Fibroblast of mammary gland (primary cell): ENCODE measurements around the gene RASGRF2.

Experiments
- DNase-seq: peaks from one replicate; pipeline ENCODE4 v3.0.0-alpha.2; 2010; ENCODE audit warnings: low read depth
- H3K4me3 ChIP-seq: 2 replicates; pipeline ENCODE4 v1.5.1; 2011; ENCODE audit warnings: low read depth, mild to moderate bottlenecking, low read length, moderate library complexity; ENCODE audit not compliant: control insufficient read depth
- TF ChIP-seq, protein P1 (sequence below): conservative IDR thresholded peaks from 2 replicates; pipeline ENCODE4 v1.5.1; 2011; ENCODE audit warnings: low read depth, low read length, inconsistent platforms; ENCODE audit not compliant: control insufficient read depth, insufficient read depth

Gene RASGRF2

GRCh38 chr5:80920333-80920732 lies 39.8 kb upstream of the RASGRF2 start:
- TF ChIP-seq, protein P1, sequence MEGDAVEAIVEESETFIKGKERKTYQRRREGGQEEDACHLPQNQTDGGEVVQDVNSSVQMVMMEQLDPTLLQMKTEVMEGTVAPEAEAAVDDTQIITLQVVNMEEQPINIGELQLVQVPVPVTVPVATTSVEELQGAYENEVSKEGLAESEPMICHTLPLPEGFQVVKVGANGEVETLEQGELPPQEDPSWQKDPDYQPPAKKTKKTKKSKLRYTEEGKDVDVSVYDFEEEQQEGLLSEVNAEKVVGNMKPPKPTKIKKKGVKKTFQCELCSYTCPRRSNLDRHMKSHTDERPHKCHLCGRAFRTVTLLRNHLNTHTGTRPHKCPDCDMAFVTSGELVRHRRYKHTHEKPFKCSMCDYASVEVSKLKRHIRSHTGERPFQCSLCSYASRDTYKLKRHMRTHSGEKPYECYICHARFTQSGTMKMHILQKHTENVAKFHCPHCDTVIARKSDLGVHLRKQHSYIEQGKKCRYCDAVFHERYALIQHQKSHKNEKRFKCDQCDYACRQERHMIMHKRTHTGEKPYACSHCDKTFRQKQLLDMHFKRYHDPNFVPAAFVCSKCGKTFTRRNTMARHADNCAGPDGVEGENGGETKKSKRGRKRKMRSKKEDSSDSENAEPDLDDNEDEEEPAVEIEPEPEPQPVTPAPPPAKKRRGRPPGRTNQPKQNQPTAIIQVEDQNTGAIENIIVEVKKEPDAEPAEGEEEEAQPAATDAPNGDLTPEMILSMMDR, result no peak
- DNase-seq, result no peak
- no peak overlapping the region for H3K4me3 ChIP-seq

DNA sequence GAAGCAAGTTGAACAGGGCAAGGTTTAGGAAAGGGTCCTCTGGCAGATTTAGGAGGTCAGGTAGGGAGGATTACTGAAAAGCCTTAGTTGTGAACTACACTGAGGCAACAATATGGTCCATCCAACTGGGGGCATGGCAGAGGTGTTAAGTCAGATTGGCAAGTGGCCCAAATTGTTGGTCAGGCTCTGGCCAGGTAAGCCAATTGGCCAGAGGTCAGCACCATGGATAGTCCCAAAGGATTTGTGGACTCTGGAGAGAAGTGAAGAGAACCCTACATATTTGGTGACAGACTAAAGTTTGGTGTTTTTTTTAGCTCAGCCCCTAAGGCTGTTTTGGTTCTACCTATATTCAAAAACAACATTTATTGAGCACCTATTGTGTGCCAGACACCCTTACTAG lies 39.1 kb upstream of the RASGRF2 start:
- no peak for DNase-seq

DNA sequence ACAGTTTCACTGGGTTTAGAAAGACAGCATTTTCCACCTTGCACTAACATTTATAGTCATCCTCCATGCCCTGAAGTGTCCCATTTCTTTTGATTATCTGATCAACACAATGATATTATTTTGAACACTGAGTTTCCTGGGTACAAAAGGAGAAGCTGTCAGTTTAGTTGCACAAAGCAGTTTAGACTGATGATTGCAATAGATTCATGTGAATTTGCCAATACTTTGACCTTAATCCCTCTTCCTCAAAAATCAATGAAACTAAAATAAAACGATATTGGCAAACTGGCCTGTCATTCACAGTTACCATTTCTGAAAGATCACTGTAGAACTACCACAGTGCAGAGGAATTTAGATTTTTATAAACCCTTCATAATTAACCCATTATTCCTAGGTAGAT lies 34.2 kb upstream of the RASGRF2 start:
- H3K4me3 ChIP-seq, result no peak overlapping the region
- TF ChIP-seq, protein P1, result no peak
- no peak for DNase-seq

More for the DNA sequence above, 39.1 kb upstream of the RASGRF2 start:
- TF ChIP-seq, protein P1, result no peak
- no peak overlapping the region for H3K4me3 ChIP-seq

DNA sequence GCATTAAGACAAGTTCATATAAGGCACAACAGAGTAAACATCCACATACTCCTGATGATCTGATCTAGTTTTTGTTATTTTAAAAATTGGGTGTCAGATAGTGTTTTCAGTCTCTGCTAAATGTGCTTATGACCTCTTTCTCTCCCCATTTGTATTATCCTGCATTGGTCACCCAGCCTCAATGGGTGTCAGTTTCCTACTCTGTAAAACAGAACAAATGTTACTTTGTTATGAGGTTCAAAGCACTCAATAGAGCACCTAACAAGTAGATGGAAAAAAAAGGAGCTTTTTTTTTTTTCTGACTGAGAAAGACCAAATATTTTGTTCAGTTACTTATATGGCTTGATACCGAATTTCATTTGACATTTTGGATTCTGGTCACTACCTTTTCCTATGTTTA lies 33.6 kb upstream of the RASGRF2 start:
- TF ChIP-seq, protein P1, result no peak
- DNase-seq, result no peak
- H3K4me3 ChIP-seq, result no peak overlapping the region

DNA sequence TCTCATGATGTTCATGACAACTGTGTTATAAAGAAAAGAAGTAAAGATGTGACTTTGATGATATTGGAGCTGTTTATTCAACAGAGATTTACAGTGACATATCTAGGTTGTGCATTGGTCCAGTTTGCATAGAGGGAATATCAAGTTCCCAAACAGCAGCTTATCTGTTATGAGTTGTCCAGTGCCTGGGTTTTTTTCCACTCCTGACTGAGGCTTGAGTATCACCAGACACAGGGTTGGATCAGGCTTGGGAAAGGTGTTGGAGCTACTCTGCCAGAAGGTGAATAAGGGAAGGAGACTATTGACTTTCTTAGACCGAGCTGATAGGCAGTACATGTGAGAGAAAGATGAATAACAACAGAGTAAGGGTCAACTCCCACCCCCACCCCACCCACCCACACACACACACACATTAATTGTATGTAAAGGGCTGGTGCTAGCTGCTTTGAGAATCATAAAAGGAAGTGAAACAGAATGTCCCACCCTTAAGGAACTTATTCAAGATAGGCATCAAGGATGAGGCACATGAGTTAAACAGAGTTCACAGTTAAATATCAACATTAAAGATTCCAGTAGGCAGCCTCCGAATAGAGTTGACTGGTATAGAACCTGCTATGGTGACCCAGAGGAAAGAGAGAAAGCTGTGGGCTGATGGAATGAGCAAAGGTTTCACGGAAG lies 33.0 kb upstream of the RASGRF2 start:
- no peak for DNase-seq
- TF ChIP-seq, protein P1, result no peak
- H3K4me3 ChIP-seq, result no peak overlapping the region

GRCh38 chr5:80928073-80928472 lies 32.1 kb upstream of the RASGRF2 start:
- H3K4me3 ChIP-seq, result no peak overlapping the region
- no peak for DNase-seq
- TF ChIP-seq, protein P1, result no peak

GRCh38 chr5:80930940-80931339 lies 29.2 kb upstream of the RASGRF2 start:
- no peak overlapping the region for H3K4me3 ChIP-seq
- TF ChIP-seq, protein P1, result no peak
- no peak for DNase-seq
